GM12878 (cell line): Measurements from ENCODE around the gene DDX27. TPM values are rescaled to one million over a fixed set of nuclear protein-coding genes. Genes with fewer than 3 reads are reported as not detected.

Source experiments
- ATAC-seq: fragments of 200-7000 bp; cut with Tn5 transposase; 3 replicates; pipeline ENCODE4 v1.9.1; 2020; ENCODE audit warnings: mild to moderate bottlenecking, moderate library complexity
- BruUV-seq: library from RNA; stranded (reverse); fragments of 400-500 nt; replicated peaks from 2 replicates; lab custom pipeline; 2021; lab: Mats Ljungman, UMichigan
- CTCF ChIA-PET: fragments of 300-600 bp; sonication (Branson Sonifier 250); formaldehyde crosslinking; extraction: SDS; loops from one replicate; lab custom pipeline; 2021; ENCODE audit warnings: inconsistent platforms; lab: Yijun Ruan, JAX
- POLR2A ChIA-PET: fragments of 350-600 bp; formaldehyde crosslinking; extraction: SDS; loops from one replicate; lab custom pipeline; 2021; ENCODE audit warnings: inconsistent platforms; lab: Charles Lee
- RAD21 ChIA-PET: fragments of 300-600 bp; sonication (Branson Sonifier 250); formaldehyde crosslinking; loops from one replicate; lab custom pipeline; 2023; ENCODE audit warnings: antibody characterized with exemption; ENCODE audit not compliant: unreplicated experiment; lab: Charles Lee
- SMC1A ChIA-PET: fragments of 300-600 bp; sonication (Branson Sonifier 250); formaldehyde crosslinking; loops from one replicate; lab custom pipeline; 2023; ENCODE audit not compliant: unreplicated experiment, uncharacterized antibody; lab: Charles Lee
- DNase-seq: peaks from one replicate; pipeline ENCODE4 v3.0.0-alpha.2; 2011; ENCODE audit warnings: low read depth, low spot score
- FAIRE-seq: peaks from 3 replicates; lab custom pipeline; 2011; peaks lifted over from hg19 to GRCh38; lab: Jason Lieb, UNC
- H2AFZ ChIP-seq: 2 replicates; pipeline ENCODE4 v1.6.0; 2011; ENCODE audit warnings: low read depth, low read length, control low read depth; ENCODE audit not compliant: control insufficient read depth
- H3K27ac ChIP-seq: 2 replicates; pipeline ENCODE4 v1.5.1; 2011; ENCODE audit warnings: control low read depth; ENCODE audit not compliant: control insufficient read depth, insufficient read depth
- H3K27me3 ChIP-seq, 2 experiments: replicated peaks in 1 of 2; 2 replicates each; pipeline versions ENCODE4 v1.6.0 to v1.6.1; 2011; ENCODE audit warnings: low read length in 1 of 2; ENCODE audit not compliant: control insufficient read depth in 2 of 2, insufficient read depth in 2 of 2
- H3K36me3 ChIP-seq, 2 experiments: 2 replicates each; pipeline ENCODE4 v1.5.1; 2011; ENCODE audit warnings: low read length in 1 of 2; ENCODE audit not compliant: control insufficient read depth in 2 of 2, insufficient read depth in 2 of 2
- H3K4me1 ChIP-seq: 2 replicates; pipeline ENCODE4 v1.6.1; 2011; ENCODE audit warnings: mild to moderate bottlenecking, low read length, moderate library complexity, mixed read lengths; ENCODE audit not compliant: control insufficient read depth, insufficient read depth
- H3K4me2 ChIP-seq: 2 replicates; pipeline ENCODE4 v1.6.0; 2011; ENCODE audit warnings: control low read depth; ENCODE audit not compliant: control insufficient read depth, insufficient read depth
- H3K4me3 ChIP-seq: fragments of 200-600 bp; sonication (generic); 2 replicates; pipeline ENCODE4 v1.5.1; 2016
- H3K79me2 ChIP-seq: 2 replicates; pipeline ENCODE4 v1.6.0; 2011; ENCODE audit warnings: low read length; ENCODE audit not compliant: control insufficient read depth, insufficient read depth
- H3K9ac ChIP-seq: 2 replicates; pipeline ENCODE4 v1.8.0; 2011; ENCODE audit warnings: low read length, control low read depth, mixed read lengths; ENCODE audit not compliant: control insufficient read depth, insufficient read depth
- H3K9me3 ChIP-seq: replicated peaks from 3 replicates; pipeline ENCODE4 v1.5.1; 2011; ENCODE audit warnings: mild to moderate bottlenecking, low read length; ENCODE audit not compliant: control insufficient read depth, insufficient read depth
- H4K20me1 ChIP-seq: 2 replicates; pipeline ENCODE4 v1.6.0; 2011; ENCODE audit not compliant: control insufficient read depth, insufficient read depth
- BMI1 ChIP-seq: fragments of 450-650 bp; IDR thresholded peaks from 2 replicates; pipeline ENCODE4 v1.6.1; 2016; ENCODE audit warnings: mild to moderate bottlenecking, moderate library complexity, borderline replicate concordance
- CBX3 ChIP-seq: fragments of 200-600 bp; sonication (generic); IDR thresholded peaks from 2 replicates; pipeline ENCODE4 v1.6.1; 2016; ENCODE audit warnings: low read depth, borderline replicate concordance
- CTCF ChIP-seq, 3 experiments: IDR thresholded peaks in 2 of 3; conservative IDR thresholded peaks in 1 of 3; 2 replicates each; pipeline ENCODE4 v1.5.1; 2011; ENCODE audit warnings: low read depth in 3 of 3, low read length in 3 of 3, mild to moderate bottlenecking in 3 of 3, control low read depth in 2 of 3, moderate library complexity in 2 of 3, inconsistent platforms in 1 of 3, mixed read lengths in 1 of 3; ENCODE audit not compliant: control insufficient read depth in 2 of 3, insufficient read depth in 1 of 3; ENCODE audit errors: extremely low read depth in 1 of 3
- CUX1 ChIP-seq: IDR thresholded peaks from 2 replicates; pipeline ENCODE4 v1.6.1; 2012; ENCODE audit warnings: improper control_type of control experiment, low read depth, low read length; ENCODE audit not compliant: insufficient replicate concordance
- DPF2 ChIP-seq: fragments of 450-650 bp; IDR thresholded peaks from 2 replicates; pipeline ENCODE4 v1.6.1; 2017; ENCODE audit warnings: mild to moderate bottlenecking
- ESRRA ChIP-seq: IDR thresholded peaks from 2 replicates; pipeline ENCODE4 v1.6.1; 2012; ENCODE audit warnings: mild to moderate bottlenecking, low read length, improper control_type of control experiment
- HDGF ChIP-seq: fragments of 450-650 bp; IDR thresholded peaks from 2 replicates; pipeline ENCODE4 v1.6.1; 2016; ENCODE audit warnings: antibody characterized with exemption
- KLF5 ChIP-seq: fragments of 450-650 bp; IDR thresholded peaks from 2 replicates; pipeline ENCODE4 v1.6.1; 2014; ENCODE audit warnings: mild to moderate bottlenecking; ENCODE audit not compliant: partially characterized antibody
- PAX5 ChIP-seq: IDR thresholded peaks from 2 replicates; pipeline ENCODE4 v1.6.1; 2011; ENCODE audit warnings: low read depth, low read length, borderline replicate concordance
- RELA ChIP-seq: fragments of 450-650 bp; IDR thresholded peaks from 2 replicates; pipeline ENCODE4 v1.8.0; 2014; ENCODE audit warnings: borderline replicate concordance; ENCODE audit not compliant: partially characterized antibody
- SMARCA5 ChIP-seq: fragments of 450-650 bp; IDR thresholded peaks from 2 replicates; pipeline ENCODE4 v1.6.1; 2017; ENCODE audit warnings: mild to moderate bottlenecking
- TCF12 ChIP-seq: IDR thresholded peaks from 2 replicates; pipeline ENCODE4 v1.6.1; 2011; ENCODE audit warnings: low read depth, mild to moderate bottlenecking, low read length
- ZNF207 ChIP-seq: fragments of 450-650 bp; IDR thresholded peaks from 2 replicates; pipeline ENCODE4 v1.6.1; 2014; ENCODE audit warnings: antibody characterized with exemption, mild to moderate bottlenecking, borderline replicate concordance
- WGBS: methylation state at CpG from one replicate; pipeline ENCODE4 v1.1.6; 2016; ENCODE audit warnings: low lambda C conversion rate; ENCODE audit not compliant: insufficient replicate concordance, insufficient coverage; ENCODE audit errors: missing lambda C conversion rate; 5-methylcytosine and 5-hydroxymethylcytosine counted together
- in situ Hi-C: fragments of 300-500 bp; cut with MboI; formaldehyde crosslinking; loops from 9 replicates; pipeline ENCODE4 v1.14.3; 2018; ENCODE audit warnings: mixed read lengths
- intact Hi-C: fragments of 100-400 bp; cut with micrococcal nuclease; formaldehyde crosslinking; loops from one replicate; pipeline ENCODE4 v1.14.2; 2022; ENCODE audit not compliant: unreplicated experiment
- polyA plus RNA-seq, 11 experiments: library from polyadenylated mRNA; depleted of rRNA in 4 of 11; unstranded in 6 of 11; stranded (reverse) in 5 of 11; fragments of >200 nt; fragmentation: Nextera tagmentation in 4 of 11; fragmentation: Illumina TruSeq in 1 of 11; extraction: Ambion mirVana in 4 of 11; extraction: Trizol in 1 of 11; gene quantifications; 1 replicate in 1 of 11; 2 replicates in 10 of 11; pipeline versions ENCODE4 v1.2.1 to v1.2.3, GENCODE V29; 2011 to 2016; ENCODE audit warnings: inconsistent platforms in 2 of 11, missing spikeins in 2 of 11, low read depth in 1 of 11
- total RNA-seq, 4 experiments: library from RNA; depleted of rRNA in 3 of 4; stranded (reverse); fragments of >200 nt in 3 of 4; fragmentation: Illumina TruSeq in 1 of 4; extraction: Trizol in 1 of 4; gene quantifications; 2 replicates each; pipeline versions ENCODE4 v1.2.1 to v1.2.3, GENCODE V29; 2013 to 2021
- TF ChIP-seq, protein P1 (sequence below): fragments of 150-350 bp; IDR thresholded peaks from 2 replicates; pipeline ENCODE4 v1.6.1; 2014; ENCODE audit warnings: mild to moderate bottlenecking, low read depth, low read length

Gene DDX27
- total and polyA plus RNA-seq, 10 of the 15 experiments (the other 5 are each of a cell fraction or from before 2014, with no cell fraction given), result 19.8 to 78.8 (median 54.9) TPM

DNA sequence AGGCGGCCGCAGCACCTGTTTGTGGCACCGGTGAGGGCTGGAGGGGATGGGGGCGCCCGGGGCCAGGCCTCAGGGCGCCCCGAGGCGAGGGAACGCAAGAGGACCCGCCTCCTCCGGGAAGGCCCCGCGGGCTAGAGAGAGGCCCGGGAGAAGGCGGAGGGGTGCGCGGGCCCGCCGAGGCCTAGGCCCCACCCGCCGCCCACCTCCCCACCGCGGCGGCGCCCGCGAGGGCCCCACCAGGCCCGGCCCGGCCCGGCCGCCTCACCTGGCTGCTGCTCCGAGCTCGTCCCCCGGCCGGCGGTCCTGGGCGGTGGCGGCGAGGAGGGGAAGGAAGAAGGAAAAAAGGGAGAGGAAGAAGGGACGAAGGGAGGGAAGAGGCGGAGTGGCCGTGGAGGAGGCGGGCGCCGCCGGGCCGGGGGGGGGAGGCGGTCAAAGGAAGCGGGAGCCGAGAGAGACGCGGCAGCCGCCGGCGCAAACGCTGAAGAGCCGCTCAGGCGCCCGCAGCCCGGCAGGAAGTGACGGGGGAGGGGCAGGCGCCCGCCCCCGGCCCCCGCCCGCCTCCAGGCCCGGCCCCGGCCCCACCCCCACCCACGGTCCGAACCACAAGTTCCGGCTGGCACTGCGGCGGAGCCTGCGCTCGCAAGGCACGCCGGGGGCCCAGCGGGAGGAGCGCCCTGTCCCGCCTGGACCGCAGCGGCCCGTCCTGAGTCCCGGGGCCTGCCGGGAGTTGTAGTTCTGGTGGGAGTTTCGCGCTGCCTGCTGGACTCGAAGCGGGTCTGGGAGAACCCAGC lies 31.2 kb upstream of the DDX27 start, which contains the start of gene STAU1:
Gene STAU1, minus strand, starts transcription at position 484 of the 791 bp plus-strand sequence. CDS start 22,133 bp downstream, outside the sequence.
- in situ Hi-C loops (no loop called here), intact Hi-C loops (no loop called here)
- ChIA-PET POLR2A (interaction anchor here (0.7 to 14.2 kb wide), 10 partner anchors 8 to 152 kb away, joined by 3 to 214 read pairs (median 4); no protein-coding TSS in a partner anchor), CTCF (interaction anchor here (0.6 to 5.7 kb wide), 3 partner anchors 29 to 48 kb away, joined by 3 to 28 read pairs (median 6); partner anchors contain the start of gene DDX27), SMC1A (interaction anchor here (1.3 to 13.5 kb wide), 4 partner anchors 9 to 50 kb away, joined by 4 to 271 read pairs (median 11); no protein-coding TSS in a partner anchor), RAD21 (interaction anchor here (1.0 to 10.7 kb wide), 3 partner anchors 8 to 29 kb away, joined by 3 to 197 read pairs (median 5); no protein-coding TSS in a partner anchor)
- WGBS, result under 1% methylated on average over 32 of the region's 89 CpGs
- Histone ChIP-seq H3K79me2 (peaks cover 50% of the 10 kb centered on the region), H3K4me3 (peak within 1 kb of the TSS; percentile 81), H3K4me1 (0 out of 2 replicates have a peak, but pooled peaks cover 3% of the 10 kb centered on the region), H3K9me3 (no peaks in the 10 kb centered on the region; the same call in 2 of the 3 replicates), H4K20me1 (no peaks in the 10 kb centered on the region; the same call in 1 of the 2 replicates), H3K27me3 (no peaks in the 10 kb centered on the region), H3K9ac (peak within 1 kb of the TSS; percentile 79), H2AFZ (peak within 1 kb of the TSS; percentile 90), H3K4me2 (peak within 1 kb of the TSS; percentile 86), H3K27ac (peak within 1 kb of the TSS; percentile 83), H3K36me3 (no peaks in the 10 kb centered on the region)
- no TSS peak for BruUV-seq
- ATAC-seq, result peak; percentile 96
- peak; percentile 71 for DNase-seq
- peak; percentile 92 for FAIRE-seq
- TF ChIP-seq PAX5, result no peak
- TF ChIP-seq CUX1, result no peak
- TF ChIP-seq ESRRA, result no peak
- no peak for TF ChIP-seq BMI1
- 0 out of 2 replicates have a peak, but pooled peaks have one; percentile 59 for TF ChIP-seq SMARCA5
- TF ChIP-seq CBX3, result no peak
- TF ChIP-seq ZNF207, result no peak
- TF ChIP-seq CTCF (IDR thresholded peaks at IDR 0.05 in 2 of 3, conservative IDR thresholded peaks at IDR 0.05 in 1 of 3; ENCODE audit: control insufficient read depth in 2 of 3, extremely low read depth in 1 of 3, insufficient read depth in 1 of 3, low read depth in 3 of 3, low read length in 3 of 3), result no peak
- TF ChIP-seq, protein P1, sequence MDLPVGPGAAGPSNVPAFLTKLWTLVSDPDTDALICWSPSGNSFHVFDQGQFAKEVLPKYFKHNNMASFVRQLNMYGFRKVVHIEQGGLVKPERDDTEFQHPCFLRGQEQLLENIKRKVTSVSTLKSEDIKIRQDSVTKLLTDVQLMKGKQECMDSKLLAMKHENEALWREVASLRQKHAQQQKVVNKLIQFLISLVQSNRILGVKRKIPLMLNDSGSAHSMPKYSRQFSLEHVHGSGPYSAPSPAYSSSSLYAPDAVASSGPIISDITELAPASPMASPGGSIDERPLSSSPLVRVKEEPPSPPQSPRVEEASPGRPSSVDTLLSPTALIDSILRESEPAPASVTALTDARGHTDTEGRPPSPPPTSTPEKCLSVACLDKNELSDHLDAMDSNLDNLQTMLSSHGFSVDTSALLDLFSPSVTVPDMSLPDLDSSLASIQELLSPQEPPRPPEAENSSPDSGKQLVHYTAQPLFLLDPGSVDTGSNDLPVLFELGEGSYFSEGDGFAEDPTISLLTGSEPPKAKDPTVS, result no peak
- peak; percentile 73 for TF ChIP-seq DPF2
- no peak for TF ChIP-seq RELA
- TF ChIP-seq HDGF, result no peak
- peak; percentile 8 for TF ChIP-seq TCF12
- no peak for TF ChIP-seq KLF5
